GM18867 (cell line): Measurements from ENCODE around the gene NBEA.

ENCODE experiments used
- ATAC-seq: cut with Tn5 transposase; IDR thresholded peaks from one replicate; pipeline ENCODE4 v1.9.1; 2021; ENCODE audit warnings: mild to moderate bottlenecking, moderate library complexity; ENCODE audit not compliant: unreplicated experiment

Gene NBEA

GRCh38 chr13:35472323-35472881, 530.3 kb downstream of the NBEA start:
- no peak for ATAC-seq

GRCh38 chr13:35473206-35473775, 531.2 kb downstream of the NBEA start:
- ATAC-seq = no peak

GRCh38 chr13:35473802-35474201, 531.7 kb downstream of the NBEA start:
- ATAC-seq = no peak

DNA sequence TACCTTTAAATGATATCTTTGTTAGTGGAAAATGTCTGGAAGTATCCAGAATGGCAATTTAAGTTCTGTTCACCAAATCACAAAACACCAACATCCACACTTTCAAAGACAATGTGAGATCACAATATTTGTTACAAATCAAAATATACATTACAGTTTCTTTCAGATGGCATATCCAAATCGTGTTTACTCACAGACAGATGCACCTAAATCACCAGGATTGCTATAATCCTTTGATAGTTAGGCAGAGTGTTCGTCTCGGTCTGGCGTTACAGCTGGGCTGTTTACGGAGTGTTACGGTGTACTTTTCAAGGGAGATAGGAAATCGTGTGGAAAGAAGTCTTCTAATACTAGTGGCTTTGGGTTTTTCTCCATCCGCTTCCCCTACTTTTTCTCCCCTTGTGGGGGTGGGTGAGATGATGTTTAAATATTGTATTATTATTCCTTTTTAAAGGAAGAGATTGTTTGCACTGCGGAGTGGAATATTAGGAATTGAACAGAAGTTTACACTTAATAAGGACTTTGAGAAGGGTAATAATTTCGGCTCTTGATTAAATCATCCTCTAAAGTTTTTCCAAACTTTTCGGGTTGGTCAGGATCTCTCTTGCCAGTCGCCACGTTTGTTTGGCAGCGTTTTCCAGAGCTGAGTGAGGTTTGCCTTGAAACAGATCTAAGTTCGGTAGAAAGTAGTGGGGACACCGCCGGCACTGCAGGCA, 532.6 kb downstream of the NBEA start:
- ATAC-seq = no peak

DNA sequence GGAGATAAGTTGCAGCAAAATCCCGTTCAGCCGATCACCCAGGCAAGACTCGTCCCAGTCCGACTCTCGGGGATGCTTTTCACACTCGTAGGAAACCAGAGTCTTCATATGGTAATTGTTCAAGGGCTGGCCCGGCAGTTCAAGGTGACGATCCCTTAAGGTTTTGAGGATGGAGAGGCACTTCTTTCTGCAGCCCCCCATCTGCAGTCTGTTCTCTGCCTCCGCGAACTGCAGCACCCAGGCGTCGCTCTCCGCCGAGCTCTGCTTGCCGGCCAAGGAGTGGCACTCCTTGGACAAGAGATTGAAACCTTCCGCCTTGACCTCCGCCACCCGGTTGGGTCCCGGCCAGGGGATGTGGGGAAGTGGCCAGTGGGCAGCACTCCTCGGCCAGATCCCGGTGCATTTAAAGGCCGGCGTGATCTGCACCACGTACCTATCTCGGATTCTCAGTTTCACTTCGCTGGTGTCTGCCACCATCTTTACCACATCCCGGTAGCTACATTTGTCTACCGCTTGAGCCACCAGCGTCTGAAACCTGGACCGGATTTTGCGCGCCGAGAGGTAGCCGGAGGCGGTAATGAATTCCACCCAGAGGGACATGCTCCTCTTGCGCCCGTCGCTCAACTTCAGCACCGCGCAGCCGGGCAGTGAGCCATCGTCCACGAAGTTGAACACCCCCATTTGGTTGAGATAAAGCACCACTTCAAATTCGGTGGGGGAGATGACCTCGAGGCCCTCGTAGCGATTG, 533.3 kb downstream of the NBEA start:
- ATAC-seq = peak; percentile 70

DNA sequence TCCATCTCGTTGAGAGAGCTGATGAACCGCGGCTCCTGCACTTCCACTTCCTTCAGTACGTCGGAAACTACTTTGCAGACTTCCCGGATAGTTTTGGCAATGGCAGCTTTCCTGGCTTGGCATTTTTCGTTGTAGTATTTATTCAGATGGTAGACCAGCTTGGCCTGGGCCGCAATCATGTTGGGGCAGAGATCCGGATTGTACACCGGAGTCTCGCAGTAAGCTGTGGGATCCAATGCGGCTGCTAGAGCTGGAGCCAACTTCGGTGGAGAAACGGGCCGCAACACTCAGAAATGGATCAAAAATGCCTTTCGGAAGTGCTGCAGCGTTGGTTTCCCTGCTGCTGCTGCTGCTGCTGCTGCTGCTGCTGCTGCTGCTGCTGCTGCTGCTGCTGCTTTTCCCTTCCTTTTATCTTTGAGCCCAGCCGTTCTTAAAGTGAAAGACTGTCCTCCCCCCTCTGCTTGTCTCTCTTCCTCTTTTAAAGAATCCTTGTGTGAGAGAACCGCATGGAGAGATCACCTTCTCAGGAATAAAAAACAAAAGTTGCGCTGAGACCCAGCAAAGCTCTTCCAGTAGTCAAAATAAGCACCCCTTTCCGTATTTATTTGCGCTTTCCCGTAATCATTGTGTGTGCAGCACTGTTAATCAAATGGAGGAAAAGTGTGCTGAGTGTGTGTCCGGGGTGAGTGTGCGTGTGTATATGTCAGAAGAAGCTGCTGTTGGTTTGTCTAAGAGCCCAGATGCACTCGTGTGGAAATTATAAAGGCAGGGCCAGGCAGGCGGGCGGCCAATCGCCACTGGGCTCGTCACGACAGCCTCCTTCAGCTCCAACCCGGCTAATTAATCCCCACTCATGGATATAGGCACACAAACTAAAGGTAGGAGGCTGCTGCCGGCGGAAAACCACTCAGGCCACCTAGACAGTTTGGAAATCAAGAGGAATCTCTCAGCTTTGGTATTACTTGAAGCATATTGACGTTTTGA, 534.2 kb downstream of the NBEA start, which contains the start of gene MAB21L1:
TSS of gene MAB21L1 (minus strand) at position 730 of the 984 bp plus-strand sequence. CDS start at position 179, 551 bp downstream.
- peak; percentile 36 for ATAC-seq

- no peak for ATAC-seq
Measured at GRCh38 chr13:35477386-35477946, 535.4 kb downstream of the NBEA start.

DNA sequence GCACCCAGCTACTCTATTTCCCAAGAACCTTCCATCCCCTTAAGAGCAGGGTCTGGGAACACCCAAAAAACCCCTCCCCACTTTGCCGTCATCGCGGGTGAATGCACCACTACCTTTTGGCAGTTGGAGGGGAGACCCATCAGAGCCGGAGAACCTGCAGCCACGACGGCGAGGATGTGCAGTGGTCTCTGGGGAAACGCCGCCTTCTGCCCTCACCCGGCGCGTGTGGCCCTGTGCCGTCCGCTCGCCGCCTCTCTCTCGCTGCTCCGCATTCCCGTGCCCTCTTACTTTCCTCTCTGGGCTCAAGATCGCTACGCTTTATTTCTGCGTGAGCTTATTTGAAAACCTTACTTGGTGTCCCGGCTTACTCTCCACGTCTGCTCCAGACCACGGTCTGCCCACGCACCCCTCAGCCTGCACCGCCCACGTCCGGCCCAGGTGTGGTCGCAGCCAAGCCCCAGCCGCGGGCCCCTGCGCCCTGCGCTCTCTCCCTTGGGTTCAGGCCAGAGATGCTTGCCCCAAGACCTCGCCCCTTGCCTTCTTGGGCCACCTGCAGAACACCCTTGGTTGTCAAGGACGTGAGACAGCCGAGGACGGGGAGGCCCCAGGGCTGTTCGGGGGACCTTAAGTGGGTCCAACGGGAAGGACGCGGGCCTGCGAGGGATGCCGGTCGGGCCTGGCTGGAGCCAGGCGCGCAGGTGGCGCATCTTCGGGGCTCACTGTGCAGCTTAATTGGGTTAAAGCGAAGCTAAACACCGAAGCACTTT, 536.4 kb downstream of the NBEA start:
- ATAC-seq = no peak

GRCh38 chr13:35479038-35479492, 537.0 kb downstream of the NBEA start:
- ATAC-seq = no peak

GRCh38 chr13:35479706-35480105, 537.6 kb downstream of the NBEA start:
- ATAC-seq = no peak

DNA sequence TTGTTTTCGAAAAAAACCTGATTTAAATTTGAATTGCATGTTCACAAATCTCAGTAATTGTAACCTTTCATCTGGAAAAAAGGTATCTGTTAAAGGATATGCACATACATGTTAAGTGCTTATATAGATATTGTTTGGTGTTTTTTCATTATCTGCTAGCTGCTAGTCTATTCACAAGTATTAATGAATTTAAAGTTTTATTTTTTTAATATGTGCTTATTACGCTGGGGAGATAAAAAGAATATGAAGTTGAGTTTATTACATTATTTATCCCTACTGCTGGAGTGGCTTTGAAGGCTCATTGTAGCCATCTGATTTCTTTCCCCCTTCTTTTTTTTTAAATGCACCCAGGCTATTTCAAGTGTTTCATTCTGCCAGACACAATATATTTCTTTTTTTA, 538.3 kb downstream of the NBEA start:
- ATAC-seq = no peak

- no peak for ATAC-seq
Measured at GRCh38 chr13:35481777-35482176, 539.7 kb downstream of the NBEA start.

GRCh38 chr13:35482527-35482926, 540.5 kb downstream of the NBEA start:
- no peak for ATAC-seq

- no peak for ATAC-seq
Measured at GRCh38 chr13:35483761-35484160, 541.7 kb downstream of the NBEA start.

GRCh38 chr13:35484384-35484783, 542.3 kb downstream of the NBEA start:
- ATAC-seq = no peak

GRCh38 chr13:35485424-35485823, 543.4 kb downstream of the NBEA start:
- ATAC-seq = no peak

DNA sequence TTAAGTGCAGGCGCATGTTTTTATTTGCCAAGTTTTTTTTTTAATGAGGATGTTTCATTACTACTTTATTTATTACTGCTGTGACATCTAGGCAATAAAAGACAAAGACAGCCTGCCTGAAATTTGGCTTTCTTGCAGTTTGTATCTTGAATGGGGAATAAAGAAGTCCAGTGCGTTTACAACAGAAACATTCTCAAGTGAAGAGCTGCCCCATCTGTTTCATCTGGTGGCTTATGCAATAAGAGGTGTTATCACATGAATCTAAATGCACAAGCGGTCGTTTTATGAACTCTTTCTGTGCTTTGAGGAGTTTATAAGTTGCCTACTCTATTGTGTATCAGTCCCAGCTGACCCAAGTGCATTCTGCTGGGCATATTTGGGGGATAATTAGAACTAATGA, 547.0 kb downstream of the NBEA start:
- ATAC-seq = no peak

DNA sequence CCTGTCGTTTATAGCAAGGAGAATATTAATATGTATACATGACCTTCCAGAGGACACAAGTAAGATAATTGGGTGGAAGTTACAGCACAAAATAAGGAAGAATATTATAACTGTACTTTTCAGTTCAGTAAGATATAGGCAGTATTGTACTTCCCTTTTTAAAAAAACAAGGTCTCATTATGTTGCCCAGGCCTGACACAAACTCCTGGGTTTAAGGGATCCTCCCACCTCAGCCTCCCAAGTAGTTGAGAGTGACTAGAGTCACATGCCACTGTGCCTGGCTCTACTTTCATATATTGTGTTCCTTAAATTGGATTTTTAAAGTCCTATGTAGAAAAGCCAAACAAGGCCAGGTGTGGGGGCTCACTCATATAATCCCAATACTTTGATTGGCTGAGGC, 553.9 kb downstream of the NBEA start:
- no peak for ATAC-seq

GRCh38 chr13:35496761-35497386, 554.8 kb downstream of the NBEA start:
- no peak for ATAC-seq
